HT1080 (cell line): ENCODE data around the gene ASB11. TPM values are rescaled to one million over a fixed set of nuclear protein-coding genes. Genes with fewer than 3 reads are reported as not detected.
"Not testable (repeated sequence)": the region's sequence is repeated elsewhere in the genome, so short reads cannot be mapped to it uniquely, and the experiment has no call there.

Experiments
- DNase-seq: peaks from one replicate; pipeline ENCODE4 v3.0.0-alpha.2; 2015; ENCODE audit warnings: low read depth
- total RNA-seq: library from RNA; depleted of rRNA; stranded (reverse); fragments of >200 nt; shearing (Covaris generic); gene quantifications from 2 replicates; pipeline ENCODE4 v1.2.3, GENCODE V29; 2014

Gene ASB11
- total RNA-seq, 1 experiment from 2014 or later: not detected

DNA sequence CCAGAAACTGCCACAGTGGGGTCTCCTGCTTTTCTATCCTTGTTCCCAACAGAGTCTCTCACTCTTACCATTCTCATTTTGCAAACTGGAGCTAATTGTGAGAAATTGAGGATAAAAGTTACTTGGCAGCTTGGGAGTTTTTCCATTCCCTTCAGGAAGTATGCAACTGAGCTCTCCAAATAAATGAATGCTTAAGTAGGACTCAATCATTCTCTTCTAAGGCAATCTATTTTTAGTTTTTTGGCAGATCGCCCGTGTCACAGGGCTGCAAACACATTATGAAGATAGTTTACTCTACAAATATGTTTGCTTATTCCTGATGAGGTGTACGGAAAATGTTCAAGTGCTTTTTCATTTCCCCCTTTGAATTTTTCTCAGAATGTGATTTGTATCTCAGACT lies 5.3 kb downstream of the ASB11 start:
- DNase-seq: no peak

DNA sequence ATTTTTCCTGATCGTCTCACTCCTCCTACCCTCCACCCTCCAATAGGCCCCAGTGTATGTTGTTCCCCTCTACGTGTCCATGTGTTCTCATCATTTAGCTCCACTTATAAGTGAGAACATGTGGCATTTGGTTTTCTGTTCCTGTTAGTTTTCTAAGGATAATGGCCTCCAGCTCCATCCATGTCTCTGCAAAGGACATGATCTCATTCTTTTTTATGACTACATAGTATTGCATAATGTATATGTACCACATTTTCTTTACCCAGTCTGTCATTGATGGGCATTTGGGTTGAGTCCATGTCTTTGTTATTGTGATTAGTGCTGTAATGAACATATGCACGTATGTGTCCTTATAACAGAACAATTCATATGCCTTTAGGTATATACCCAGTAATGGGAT lies 9.5 kb downstream of the ASB11 start:
- DNase-seq: not testable (repeated sequence)

DNA sequence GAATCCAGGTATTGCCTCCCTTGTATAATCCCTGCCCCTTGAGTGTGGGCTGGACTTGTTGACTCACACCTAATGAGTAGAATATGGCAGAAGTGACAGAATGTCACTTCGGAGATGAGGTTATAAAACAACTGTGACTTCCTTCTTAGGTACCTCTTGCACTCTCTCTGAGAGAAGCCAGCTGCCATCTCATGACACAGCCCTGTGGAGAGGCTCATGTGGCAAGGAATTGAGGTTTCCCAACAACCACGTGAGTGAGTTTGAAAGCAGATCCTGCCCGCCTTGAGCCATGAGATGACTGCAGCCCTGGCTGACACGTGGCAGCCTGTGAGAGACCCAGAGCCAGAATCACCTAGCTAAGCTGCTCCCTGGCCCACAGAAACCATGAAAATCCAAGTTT lies 13.5 kb downstream of the ASB11 start:
- DNase-seq: peak; percentile 24

DNA sequence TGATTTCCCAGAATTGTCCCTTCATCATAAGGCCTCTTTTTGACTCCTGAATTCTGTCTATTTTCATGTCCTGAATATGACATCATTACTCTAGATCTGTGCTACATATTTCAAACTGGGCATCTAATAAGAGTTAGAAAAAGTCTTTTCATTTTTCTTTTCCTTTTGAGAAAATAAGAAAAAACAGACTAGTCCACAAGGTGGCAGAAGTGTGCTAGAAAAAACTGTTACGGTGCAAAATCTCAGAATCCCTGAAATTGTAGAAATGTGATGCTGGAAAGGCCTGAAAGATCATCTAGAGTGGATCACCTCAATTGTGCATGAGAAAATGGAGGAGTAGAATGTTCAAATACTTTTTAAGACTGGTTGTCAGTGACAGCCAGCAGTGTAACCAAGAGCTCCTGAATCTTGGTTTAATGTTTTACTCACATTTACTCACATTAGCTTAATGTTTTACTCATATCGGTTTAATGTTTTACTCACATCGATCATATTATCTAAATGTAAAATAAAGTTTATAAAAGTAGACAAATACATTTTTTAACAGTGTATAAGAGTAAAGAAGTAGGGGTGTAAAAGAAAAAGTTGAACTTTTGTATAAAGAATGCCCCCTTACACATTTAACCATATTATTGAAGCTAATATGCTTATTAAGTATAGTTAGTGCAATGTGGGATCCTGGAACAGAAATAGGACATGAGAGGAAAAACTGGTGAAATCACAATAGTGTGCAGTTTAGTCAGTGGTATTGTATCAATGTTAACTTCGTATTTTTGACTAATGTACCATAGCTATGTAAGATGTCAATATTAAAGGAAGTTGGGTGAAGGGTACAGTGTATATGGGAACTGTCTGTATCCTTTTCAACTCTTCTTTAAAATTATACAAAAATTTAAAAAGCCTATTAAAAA lies 15.2 kb downstream of the ASB11 start:
- peak; percentile 20 for DNase-seq

DNA sequence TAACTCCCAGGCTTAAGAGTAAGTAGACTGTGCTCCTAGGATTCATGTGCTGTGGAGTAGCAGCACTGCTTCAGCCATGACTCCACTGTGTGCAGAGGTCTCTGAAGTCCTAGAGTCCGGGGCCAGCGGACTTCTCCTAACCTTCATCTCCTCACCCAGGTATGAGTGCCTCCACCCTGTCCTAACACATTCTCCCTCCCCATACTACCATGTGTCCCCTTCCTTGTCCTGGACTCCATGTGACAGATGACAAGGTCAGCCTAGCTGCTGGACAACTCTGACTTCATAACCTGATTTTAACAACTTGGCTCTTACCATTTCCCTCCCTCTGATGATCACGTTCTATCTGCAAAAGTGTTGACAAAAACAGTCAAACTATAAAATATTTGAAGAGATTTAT lies 16.7 kb downstream of the ASB11 start:
- DNase-seq: no peak

DNA sequence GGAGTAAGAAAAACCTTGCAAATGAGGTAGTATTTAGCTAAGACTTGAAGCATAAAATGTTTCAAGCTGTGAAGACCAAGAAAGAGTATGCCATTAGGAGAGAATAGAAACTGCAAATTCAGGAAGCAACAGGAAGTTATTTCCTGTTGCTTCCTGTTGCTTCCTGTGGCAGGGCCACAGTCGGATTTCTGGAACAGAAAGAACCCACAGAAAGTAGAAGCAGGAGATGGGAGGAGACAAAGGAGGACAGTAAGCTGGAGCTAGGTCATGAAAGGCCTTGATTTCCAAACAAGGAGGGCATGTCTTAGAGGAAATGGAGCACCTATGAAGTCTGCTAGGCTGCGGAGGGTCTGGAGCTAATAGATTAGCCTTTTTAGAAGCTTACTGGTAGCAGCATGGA lies 17.2 kb downstream of the ASB11 start:
- DNase-seq: peak; percentile 31

DNA sequence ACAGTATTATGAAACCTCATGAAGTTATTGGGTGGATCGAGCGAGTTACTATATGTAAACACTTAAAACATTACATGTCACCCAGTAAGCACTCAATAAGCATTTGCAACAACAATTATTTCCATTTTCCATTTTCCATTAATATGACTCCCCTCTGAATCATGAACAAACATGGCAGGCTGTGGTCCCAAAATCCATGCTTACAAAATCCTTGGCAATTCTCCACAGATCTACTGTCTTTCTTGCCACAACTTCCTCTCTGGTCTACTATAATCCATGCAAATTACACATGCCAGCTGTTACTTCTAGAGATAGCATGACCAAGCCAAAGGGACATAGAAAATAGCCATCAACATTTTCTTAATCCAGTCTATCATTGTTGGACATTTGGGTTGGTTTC lies 22.0 kb downstream of the ASB11 start:
- peak; percentile 54 for DNase-seq

DNA sequence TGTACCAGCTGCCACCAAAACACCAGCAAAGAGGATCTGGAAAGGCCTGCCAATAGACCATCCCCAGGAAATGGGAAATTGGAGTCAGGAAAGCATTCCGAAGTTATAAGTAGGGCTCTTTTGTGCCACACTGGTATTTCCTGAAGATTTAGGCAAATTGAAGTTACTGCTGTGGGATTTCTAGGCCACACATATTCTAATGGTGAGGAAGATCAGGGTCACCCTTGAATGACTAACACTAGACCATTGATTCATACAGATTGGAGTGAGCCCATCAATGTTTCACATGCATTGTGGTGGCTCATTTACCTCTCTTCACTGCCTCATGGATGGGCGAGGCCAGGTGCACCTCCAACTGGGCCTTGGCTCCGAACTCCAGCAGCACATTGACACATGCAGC lies 22.6 kb downstream of the ASB11 start:
- DNase-seq: peak; percentile 68

DNA sequence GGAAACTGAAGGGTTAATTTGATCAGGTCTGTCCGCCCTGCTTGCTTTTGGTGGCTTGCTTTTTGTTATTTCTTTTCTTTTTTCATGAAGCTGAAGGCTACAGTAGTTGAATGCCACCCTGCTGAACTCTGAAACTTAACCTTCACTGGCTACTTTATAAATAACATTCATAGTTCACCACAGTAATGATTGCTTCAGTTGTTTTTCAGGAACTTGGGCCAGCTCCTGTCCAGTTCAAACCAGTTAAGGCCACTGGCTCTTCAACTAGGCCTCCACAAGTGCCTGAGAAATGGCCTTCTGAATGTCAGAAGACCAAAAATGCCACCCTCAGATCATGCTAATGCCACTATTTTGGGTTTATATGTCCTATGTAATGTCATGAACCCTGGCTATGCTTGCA lies 37.8 kb downstream of the ASB11 start:
- no peak for DNase-seq

DNA sequence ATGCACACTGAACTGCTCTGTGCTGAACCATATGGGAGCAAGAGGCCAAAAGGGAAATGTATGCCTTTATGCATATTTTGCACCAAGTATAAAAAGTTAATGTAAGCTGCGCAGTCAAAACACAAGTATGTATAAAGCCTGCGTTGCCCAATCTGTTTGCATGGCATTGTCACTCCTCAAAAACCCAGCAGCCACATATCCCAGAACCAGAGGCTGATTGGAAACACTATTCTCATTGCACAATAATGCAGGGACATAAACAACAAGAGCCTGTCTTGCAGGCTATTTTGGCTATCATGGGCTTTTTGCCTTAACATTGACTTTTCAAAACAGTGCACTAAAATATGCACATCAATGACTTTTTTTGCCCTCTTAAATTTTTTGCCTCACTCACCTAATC lies 40.5 kb downstream of the ASB11 start:
- DNase-seq: no peak

DNA sequence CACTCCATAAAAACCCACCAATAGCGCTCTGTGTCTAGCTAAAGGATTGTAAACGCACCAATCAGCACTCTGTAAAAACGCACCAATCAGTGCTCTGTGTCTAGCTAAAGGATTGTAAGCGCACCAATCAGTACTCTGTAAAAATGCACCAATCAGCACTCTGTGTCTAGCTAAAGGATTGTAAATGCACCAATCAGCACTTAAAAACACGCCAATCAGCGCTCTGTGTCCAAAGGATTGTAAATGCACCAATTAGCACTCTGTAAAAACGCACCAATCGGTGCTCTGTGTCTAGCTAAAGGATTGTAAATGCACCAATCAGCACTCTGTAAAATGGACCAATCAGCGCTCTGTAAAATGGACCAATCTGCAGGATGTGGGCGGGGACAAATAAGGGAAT lies 42.2 kb downstream of the ASB11 start:
- not testable (repeated sequence) for DNase-seq

DNA sequence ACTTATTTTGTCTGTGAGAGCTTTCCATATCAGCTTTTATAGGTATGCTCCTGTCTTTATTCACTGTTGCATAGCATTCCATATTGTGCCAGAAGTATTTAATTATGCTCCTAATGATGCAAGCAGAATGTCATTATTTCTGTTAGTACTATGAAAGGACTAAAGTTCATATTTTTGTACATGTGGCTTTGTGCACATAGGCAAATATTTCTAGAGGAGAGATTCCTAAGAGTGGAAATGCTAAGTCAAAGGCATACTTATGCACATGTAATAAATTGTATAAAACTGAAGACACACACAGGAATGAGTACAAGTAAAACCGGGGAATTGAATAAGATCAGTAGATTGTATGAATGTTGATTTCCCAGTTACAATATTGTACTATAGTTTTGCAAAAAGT lies 43.7 kb downstream of the ASB11 start:
- DNase-seq: no peak

DNA sequence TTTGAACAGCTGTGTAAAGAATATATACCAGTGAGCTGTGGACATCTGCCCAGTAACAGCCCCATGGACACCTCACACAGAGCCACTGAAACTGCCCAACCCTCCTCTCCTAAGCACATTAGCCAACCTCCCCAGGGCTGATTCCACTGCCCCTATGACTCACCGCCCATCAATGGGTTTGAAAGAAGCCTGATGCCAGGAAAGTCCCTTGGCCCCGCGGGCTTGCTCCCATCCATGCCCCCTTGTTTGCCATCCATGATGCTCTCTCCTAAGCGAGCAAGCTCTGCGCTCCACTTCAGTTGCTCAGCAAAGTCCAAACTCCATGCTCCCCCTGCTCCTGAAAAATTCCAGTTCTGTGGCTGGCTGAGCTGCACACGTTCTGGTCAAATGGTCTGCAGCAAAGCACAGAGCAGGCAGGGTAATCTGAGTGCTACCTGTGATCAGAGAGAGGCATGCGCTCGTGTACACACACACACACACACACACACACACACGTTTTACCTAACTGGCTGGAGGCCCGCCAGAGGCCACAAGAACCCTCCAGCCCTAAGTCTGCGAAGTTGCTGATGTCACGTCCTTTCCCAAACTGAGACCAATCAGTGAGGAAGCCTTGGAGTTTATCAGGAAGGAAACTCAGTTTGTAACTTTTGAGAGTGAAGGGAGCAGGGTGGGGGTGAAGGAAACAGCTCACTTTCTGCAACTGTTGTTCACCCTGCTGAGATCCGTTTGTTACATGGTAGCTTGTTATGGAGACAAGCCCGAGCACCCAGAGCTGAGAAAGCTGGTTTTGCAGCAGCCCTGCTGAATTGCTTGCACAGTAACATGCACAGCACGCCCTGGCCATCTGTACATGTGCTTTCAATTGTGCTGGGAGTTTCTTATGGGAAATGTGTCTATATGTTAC lies 45.6 kb downstream of the ASB11 start, which contains the start of gene ASB9:
Gene ASB9, minus strand, starts transcription at position 466 of the 904 bp plus-strand sequence. Its CDS starts 209 bp downstream, at position 257.
- peak; percentile 84 for DNase-seq

DNA sequence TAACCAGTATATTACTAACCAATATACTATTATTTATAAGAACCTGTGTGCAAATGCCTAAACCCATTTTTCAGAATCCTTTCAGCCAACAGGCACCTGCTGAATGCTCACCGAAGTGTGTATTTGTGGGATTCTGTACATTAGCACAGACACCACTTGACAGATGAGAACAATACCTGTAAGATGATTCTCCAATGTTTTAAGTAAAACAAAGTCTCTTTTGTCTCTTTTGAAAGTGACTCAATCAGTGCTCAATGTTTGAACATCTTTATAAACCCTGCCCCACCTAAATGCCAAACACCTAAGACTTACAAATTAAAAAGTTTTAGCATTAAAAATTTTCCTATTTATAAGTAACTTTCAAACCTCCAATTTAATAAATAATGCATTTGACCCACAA lies 46.3 kb downstream of the ASB11 start:
- peak; percentile 26 for DNase-seq

DNA sequence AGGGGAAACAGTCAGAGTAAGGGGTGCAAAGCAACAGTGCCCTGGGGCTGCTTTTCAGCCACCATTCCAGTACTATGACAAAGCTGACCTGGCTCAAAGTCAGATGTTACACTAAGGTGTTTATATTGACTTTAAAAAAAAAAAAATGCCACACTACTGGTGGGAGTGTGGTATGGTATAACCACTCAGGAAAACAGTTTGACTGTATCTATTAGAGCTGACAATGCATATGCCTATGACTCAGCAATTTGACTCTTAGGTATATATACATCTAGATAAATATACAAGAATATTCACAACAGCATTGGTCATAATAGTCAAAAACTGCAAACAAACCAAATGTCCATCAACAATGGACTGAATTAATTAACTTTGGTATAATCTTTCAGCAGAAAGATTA lies 60.6 kb downstream of the ASB11 start:
- DNase-seq: no peak

DNA sequence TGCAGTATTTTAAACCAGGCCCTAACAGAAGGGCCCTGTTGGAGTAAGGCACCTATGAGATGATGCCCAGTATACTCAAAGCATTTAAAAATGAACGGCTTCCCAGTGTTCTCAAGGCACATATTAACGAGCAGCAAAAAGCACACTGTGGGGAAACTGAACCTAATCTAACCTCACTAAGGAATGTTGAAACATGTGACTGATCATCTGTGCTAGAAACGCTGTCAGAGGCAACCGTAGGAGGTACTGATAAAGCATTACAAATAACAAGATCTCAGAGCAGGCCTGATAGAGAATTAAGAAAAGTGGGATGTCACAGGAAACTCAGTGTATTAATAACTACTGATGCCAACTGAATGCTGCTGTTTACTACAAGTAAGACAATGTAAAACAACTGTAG lies 69.5 kb downstream of the ASB11 start:
- DNase-seq: no peak

DNA sequence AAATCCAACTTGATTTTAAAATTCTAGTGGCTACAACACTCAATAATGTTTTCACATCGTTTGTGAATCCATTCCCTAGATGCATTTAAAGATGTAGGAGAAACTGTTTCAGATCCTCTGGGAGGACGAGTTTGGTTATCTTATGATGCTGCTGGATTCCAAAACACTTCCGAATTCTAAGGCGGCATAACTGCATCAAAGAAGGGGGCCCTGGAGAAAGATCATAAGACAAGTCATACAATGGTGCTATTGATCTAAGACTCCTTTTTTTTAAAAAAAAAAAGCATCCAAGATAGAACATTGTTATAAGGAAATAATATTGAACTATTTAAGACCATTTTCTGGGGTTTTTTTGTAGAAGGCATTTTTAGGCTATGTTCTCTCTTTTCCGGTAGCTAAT lies 71.0 kb downstream of the ASB11 start:
- no peak for DNase-seq

DNA sequence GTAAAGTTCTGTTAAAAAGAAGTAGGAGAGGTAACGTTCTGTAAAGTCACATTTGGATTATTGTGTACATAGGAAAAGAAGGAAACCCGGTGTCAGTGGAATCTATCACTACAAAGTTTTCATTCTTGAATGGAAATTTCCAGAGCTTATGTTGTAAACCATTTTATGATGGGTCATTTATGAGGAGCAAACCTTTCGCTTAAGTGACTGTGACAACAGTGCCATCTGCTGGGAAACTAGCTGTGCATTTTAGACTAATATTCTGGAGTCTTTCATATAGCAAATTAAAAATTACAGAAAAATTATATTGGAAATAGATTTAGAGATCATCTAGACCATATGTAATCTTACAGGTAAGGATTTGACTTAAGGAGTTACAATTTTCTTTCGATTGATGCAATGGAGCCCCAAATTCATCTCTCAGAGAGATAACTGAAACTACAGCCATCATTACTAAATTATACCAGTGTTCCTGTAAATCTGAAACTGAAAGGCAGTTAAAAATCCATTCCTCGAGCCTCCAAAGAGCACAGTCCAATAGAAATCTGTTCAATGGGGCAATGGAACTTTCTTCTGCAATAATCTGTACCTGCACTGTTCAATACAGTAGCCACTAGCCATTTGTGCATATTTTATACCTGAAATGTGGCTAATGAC lies 72.4 kb downstream of the ASB11 start:
- peak; percentile 13 for DNase-seq

DNA sequence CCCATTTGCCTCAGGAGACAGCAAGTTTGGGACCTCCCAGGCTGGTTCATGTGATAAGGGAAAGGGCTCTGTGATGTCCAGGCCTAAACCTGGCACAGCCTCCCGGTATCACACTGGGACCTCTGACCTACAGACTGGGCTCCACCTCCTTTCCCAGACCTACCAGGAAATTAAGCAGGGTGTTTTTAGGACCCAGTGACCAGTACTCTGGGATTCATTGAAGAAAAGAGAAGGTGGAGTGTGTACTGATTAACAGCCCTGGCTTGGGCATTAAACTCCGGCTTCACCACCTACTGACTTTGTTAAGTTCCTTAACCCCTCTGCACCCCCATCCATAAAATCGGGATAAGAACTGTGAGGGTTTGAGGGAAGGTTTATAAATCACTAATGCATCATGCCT lies 74.1 kb downstream of the ASB11 start:
- DNase-seq: no peak

DNA sequence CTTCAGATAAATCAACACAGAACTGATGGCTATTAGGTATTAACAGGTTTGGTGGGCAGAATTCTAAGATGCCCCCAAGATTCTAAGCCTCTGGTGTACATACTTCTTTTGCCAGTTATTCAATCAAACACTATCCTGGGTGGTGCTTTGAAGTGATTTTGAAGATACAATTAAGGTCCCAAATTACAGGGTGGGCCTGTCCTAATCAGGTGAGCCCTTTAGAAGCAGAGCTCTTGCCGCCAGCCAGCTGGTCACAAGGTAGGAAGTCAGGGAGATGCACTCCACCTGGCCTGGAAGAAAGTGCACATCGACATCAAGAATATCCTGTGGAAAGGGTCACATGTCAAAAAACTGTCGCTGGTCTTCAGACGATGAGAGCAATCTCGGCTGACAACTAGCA lies 75.0 kb downstream of the ASB11 start:
- DNase-seq: no peak

DNA sequence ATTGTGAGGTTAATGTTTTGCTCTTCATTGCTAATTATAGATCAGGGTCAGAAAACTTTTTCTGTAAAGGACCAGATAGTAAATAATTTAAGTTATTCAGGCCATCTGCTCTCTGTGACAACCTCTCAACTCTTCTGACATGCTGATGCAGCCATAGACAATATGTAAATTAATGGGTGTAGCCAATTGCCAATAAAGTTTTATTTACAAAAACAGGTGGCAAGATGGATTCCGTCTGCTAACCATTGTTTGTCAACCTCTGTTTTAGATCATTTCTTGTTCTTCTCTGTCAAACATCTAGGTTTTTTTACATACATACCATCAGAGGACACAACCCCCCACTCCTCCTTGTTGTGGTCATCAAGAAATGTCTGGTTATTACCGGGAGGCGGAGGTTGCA lies 79.3 kb downstream of the ASB11 start:
- no peak for DNase-seq

DNA sequence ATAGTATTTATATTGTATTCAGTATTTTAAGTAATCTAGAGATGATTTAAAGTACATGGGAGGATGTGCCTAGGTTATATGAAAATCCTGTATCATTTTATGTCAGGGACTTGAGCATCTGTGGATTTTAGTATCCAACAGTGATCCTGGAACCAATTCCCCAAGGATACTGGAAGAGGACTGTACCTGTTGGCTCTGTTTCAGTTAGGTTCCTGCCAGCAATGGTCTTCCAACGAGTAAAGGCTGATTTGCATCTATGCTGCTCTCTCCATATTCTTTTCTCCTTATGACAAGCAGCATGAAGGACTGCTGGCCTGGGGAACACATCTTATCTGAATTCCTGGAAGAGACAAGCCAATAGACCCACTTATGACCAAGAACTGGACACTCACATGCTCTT lies 80.4 kb downstream of the ASB11 start:
- no peak for DNase-seq
